Glutamatergic neuron (in vitro differentiated cells): Measurements from ENCODE around the gene TMEM26. TPM values are rescaled to one million over a fixed set of nuclear protein-coding genes. Genes with fewer than 3 reads are reported as not detected.

Source experiments
- DNase-seq: peaks from one replicate; pipeline ENCODE4 v3.0.0; 2022
- H3K27ac Mint-ChIP-seq: one replicate; pipeline ENCODE4 v1.8.0; 2020; ENCODE audit warnings: mild to moderate bottlenecking, mixed read lengths, inconsistent platforms; ENCODE audit not compliant: unreplicated experiment
- H3K27me3 Mint-ChIP-seq: one replicate; pipeline ENCODE4 v1.8.0; 2020; ENCODE audit warnings: mild to moderate bottlenecking, moderate library complexity, mixed read lengths, inconsistent platforms; ENCODE audit not compliant: unreplicated experiment
- H3K36me3 Mint-ChIP-seq: one replicate; pipeline ENCODE4 v1.8.0; 2020; ENCODE audit warnings: mild to moderate bottlenecking, mixed read lengths, inconsistent platforms; ENCODE audit not compliant: unreplicated experiment
- H3K4me1 Mint-ChIP-seq: one replicate; pipeline ENCODE4 v1.8.0; 2020; ENCODE audit warnings: mild to moderate bottlenecking, low read depth, mixed read lengths, inconsistent platforms; ENCODE audit not compliant: unreplicated experiment
- H3K4me3 Mint-ChIP-seq: one replicate; pipeline ENCODE4 v1.8.0; 2020; ENCODE audit warnings: mild to moderate bottlenecking, mixed read lengths, inconsistent platforms; ENCODE audit not compliant: unreplicated experiment
- H3K9me3 Mint-ChIP-seq: one replicate; pipeline ENCODE4 v1.8.0; 2020; ENCODE audit warnings: mild to moderate bottlenecking, moderate library complexity, mixed read lengths, inconsistent platforms; ENCODE audit not compliant: unreplicated experiment
- CTCF ChIP-seq: fragments of 200-600 bp; sonication (generic); IDR thresholded peaks from one replicate; pipeline ENCODE4 v1.5.0; 2021; ENCODE audit not compliant: partially characterized antibody, unreplicated experiment
- total RNA-seq: library from RNA; stranded (reverse); fragmentation: NEBNext Ultra II Directional; extraction: Animal tissue kit (Norgen Biotek cat#: 25700); gene quantifications from one replicate; pipeline ENCODE4 v1.2.1, GENCODE V29; 2021; ENCODE audit not compliant: unreplicated experiment

TMEM26 gene
- total RNA-seq, 1 donor from 2014 or later = not detected

GRCh38 chr10:61378865-61379264, 74.3 kb downstream of the TMEM26 start:
- TF ChIP-seq CTCF = no peak
- no peak overlapping the region for H3K27ac Mint-ChIP-seq
- no peak for DNase-seq
- H3K27me3 Mint-ChIP-seq = peaks cover 4% of the 10 kb centered on the region
- H3K4me1 Mint-ChIP-seq = no peaks in the 10 kb centered on the region
- H3K36me3 Mint-ChIP-seq = peaks cover 6% of the 10 kb centered on the region
- H3K4me3 Mint-ChIP-seq = no peak overlapping the region
- peaks cover 4% of the 10 kb centered on the region for H3K9me3 Mint-ChIP-seq

DNA sequence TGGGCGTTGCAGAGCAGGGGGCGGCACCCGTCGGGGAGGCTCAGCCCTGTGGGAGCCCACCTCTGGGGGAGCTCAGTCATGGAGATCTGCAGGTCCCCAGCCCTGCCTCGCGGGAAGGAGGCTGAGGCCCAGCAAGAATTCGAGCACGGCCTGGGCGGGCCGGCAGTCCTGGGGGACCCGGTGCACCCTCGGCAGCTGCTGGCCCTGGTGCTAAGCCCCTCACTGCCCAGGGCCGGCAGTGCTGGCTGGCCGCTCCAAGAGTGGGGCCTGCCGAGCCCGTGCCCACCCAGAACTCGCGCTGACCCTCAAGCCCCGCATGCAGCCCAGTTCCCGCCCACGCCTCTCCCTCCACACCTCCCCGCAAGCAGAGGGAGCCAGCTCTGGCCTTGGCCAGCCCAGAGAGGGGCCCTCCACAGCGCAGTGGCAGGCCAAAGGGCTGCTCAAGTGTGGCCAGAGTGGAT, 76.2 kb downstream of the TMEM26 start:
- H3K4me3 Mint-ChIP-seq = no peak overlapping the region
- H3K27ac Mint-ChIP-seq = no peak overlapping the region
- H3K9me3 Mint-ChIP-seq = peaks cover 4% of the 10 kb centered on the region
- H3K4me1 Mint-ChIP-seq = no peaks in the 10 kb centered on the region
- DNase-seq = no peak
- peaks cover 6% of the 10 kb centered on the region for H3K36me3 Mint-ChIP-seq
- TF ChIP-seq CTCF = no peak
- peaks cover 4% of the 10 kb centered on the region for H3K27me3 Mint-ChIP-seq

- H3K9me3 Mint-ChIP-seq = peaks cover 4% of the 10 kb centered on the region
- DNase-seq = no peak
- no peaks in the 10 kb centered on the region for H3K4me1 Mint-ChIP-seq
- TF ChIP-seq CTCF = no peak
- no peak overlapping the region for H3K4me3 Mint-ChIP-seq
- no peak overlapping the region for H3K27ac Mint-ChIP-seq
- peaks cover 4% of the 10 kb centered on the region for H3K27me3 Mint-ChIP-seq
- peaks cover 6% of the 10 kb centered on the region for H3K36me3 Mint-ChIP-seq
Observed at GRCh38 chr10:61376377-61376776, 76.8 kb downstream of the TMEM26 start.

GRCh38 chr10:61366365-61366764, 86.8 kb downstream of the TMEM26 start:
- TF ChIP-seq CTCF = no peak
- Mint-ChIP-seq H3K4me3 (no peak overlapping the region), H3K4me1 (no peaks in the 10 kb centered on the region), H3K36me3 (no peaks in the 10 kb centered on the region), H3K9me3 (no peaks in the 10 kb centered on the region), H3K27ac (no peak overlapping the region), H3K27me3 (no peaks in the 10 kb centered on the region)
- DNase-seq = no peak

DNA sequence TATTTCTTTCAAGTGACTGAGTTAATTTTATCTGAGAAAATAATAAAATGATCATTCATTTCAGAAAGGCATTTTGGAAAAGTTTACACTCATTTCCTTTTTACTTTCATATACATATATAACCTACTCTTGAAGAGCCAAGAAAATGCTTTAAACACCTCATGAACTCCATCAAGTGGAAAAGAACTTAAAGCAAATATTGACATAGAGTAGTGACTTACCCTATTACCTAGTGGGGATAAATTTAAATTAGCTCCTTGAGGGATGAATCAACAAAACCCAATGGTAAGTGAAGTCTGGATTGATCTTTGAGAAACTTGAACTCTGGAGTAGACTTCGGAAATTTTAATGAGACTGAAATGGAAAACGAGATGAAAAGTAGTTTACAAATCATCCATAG, 88.6 kb downstream of the TMEM26 start:
- no peaks in the 10 kb centered on the region for H3K9me3 Mint-ChIP-seq
- H3K27me3 Mint-ChIP-seq = no peaks in the 10 kb centered on the region
- no peak for TF ChIP-seq CTCF
- no peaks in the 10 kb centered on the region for H3K36me3 Mint-ChIP-seq
- DNase-seq = no peak
- H3K4me3 Mint-ChIP-seq = no peak overlapping the region
- H3K4me1 Mint-ChIP-seq = no peaks in the 10 kb centered on the region
- H3K27ac Mint-ChIP-seq = no peak overlapping the region
